ENCODE data around the gene ARHGAP26. TPM values are rescaled to one million over a fixed set of nuclear protein-coding genes. Genes with fewer than 3 reads are reported as not detected.

The ARHGAP26 gene
- total RNA-seq, 4 donors from 2014 or later = 11.0 to 23.3 (median 14.3) TPM

DNA sequence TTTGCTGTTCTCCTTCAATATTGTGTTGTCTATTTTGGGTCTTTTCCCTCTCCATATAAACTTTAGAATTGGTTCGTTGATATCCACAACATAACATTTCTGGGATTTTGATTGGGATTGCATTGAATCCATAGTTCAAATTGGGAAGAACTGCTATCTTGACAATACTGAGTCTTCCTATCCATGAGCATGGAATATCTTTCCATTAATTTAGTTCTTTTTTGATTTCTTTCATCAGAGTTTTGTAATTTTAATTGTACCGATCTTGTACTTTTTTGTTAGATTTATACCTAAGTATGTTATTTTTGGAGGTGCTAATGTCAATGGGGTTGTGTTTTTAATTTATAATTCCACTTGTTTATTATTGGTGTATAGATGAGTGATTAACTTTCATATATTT, 498.2 kb downstream of the ARHGAP26 start:
- TF ChIP-seq, protein P1, sequence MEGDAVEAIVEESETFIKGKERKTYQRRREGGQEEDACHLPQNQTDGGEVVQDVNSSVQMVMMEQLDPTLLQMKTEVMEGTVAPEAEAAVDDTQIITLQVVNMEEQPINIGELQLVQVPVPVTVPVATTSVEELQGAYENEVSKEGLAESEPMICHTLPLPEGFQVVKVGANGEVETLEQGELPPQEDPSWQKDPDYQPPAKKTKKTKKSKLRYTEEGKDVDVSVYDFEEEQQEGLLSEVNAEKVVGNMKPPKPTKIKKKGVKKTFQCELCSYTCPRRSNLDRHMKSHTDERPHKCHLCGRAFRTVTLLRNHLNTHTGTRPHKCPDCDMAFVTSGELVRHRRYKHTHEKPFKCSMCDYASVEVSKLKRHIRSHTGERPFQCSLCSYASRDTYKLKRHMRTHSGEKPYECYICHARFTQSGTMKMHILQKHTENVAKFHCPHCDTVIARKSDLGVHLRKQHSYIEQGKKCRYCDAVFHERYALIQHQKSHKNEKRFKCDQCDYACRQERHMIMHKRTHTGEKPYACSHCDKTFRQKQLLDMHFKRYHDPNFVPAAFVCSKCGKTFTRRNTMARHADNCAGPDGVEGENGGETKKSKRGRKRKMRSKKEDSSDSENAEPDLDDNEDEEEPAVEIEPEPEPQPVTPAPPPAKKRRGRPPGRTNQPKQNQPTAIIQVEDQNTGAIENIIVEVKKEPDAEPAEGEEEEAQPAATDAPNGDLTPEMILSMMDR (IDR thresholded peaks at IDR 0.05) = no peak
- no peak for TF ChIP-seq POLR2A (IDR thresholded peaks at IDR 0.05)
- H3K4me3 ChIP-seq (ENCODE audit: low read depth, poor library complexity, severe bottlenecking) = no peak overlapping the region
- no peak for DNase-seq (ENCODE audit: low spot score in 2 of 2)
- 96 to 98% methylated on average over 2 of the region's 2 CpGs for WGBS, 2 donors
- intact Hi-C loops (cut with DNase I; ENCODE audit: low total_unique reads) = no loop called here

DNA sequence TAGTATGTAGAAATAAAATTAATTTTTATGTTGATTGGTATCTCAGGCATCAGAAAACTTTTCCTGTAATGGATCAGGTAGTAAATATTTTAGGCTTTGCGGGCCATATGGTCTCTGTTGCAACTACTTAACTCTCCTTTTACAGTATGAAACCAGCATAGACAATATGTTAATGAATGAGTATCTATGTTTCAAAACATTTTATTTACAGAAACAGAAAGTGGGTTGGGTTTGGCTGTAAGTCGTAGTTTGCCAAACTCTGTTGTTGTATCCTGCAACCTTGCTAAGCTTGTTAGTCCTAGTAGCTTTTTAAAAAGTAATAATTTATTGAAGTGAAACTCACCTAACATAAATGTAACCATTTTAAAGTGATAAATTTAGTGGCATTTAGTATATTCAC, 501.3 kb downstream of the ARHGAP26 start:
- no peak for DNase-seq (ENCODE audit: low spot score in 2 of 2)
- 70 to 75% methylated on average over 2 of the region's 2 CpGs for WGBS, 2 donors
- intact Hi-C loops (cut with DNase I; ENCODE audit: low total_unique reads) = no loop called here
- no peak overlapping the region for H3K4me3 ChIP-seq (ENCODE audit: low read depth, poor library complexity, severe bottlenecking)
- TF ChIP-seq, protein P1 (IDR thresholded peaks at IDR 0.05) = no peak
- no peak for TF ChIP-seq POLR2A (IDR thresholded peaks at IDR 0.05)

DNA sequence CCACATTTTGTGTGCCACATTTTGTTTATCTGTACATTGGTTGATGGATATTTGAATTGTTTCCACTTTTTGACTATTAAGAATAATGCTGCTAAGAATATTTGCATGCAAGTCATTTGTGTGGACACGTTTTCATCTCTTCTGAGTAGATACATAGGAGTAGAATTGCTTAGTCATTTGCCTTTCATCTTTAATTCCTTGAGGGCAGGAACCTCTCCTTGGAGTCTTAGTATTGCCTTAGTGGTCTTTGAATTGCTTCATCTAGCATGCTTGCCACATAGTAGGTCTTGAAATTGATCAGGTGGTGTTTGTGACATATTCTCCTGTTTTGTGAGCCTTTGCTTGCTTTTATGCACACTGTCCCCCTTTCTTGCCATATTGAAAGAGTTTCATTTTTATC, 504.8 kb downstream of the ARHGAP26 start:
- WGBS, 2 donors = 47 to 55% methylated on average over 1 of the region's 1 CpG

DNA sequence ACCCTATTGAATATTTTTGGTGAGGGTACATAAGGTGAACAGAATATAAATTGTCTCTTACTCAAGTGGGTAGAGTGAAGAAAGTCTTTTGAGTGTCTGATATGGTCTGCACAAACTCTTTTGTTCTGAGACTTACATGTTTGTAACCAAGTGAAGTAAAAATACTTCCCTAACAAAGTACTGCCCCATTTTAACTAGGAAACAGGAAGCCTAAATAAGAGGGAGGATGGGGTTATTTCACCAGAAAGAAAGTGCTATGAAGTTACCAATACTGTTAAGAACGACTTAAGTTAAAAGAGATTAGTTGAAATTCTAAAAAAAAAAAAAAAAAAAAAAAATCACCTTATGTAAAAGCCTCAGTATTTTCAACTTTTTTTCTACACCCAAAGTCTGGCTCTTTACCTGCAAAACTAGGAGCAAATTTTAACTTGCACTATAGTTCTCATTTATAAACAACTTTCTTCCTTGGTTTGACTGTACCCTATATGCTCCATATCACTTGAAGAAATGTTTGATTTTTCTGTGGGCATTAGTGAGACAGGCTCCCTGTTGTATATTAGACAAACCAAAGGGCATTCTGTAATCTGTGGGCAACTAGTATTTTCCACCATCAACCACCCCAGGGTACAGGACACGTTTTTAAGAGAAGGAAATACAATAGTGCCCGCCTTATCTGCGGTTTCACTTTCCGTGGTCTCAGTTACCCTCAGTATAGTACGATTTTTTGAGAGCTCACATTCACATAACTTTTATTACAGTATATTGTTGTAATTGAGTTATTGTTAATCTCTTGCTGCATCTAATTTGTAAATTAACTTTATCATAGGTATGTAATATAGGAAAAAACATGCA, 505.6 kb downstream of the ARHGAP26 start:
- TF ChIP-seq, protein P1 (IDR thresholded peaks at IDR 0.05) = no peak
- no peak for TF ChIP-seq POLR2A (IDR thresholded peaks at IDR 0.05)
- H3K4me3 ChIP-seq (ENCODE audit: low read depth, poor library complexity, severe bottlenecking) = no peak overlapping the region
- DNase-seq (ENCODE audit: low spot score in 2 of 2) = no peak
- intact Hi-C loops (cut with DNase I; ENCODE audit: low total_unique reads) = no loop called here
- 77 to 81% methylated on average over 6 of the region's 6 CpGs for WGBS, 2 donors

More for the DNA sequence above, 504.8 kb downstream of the ARHGAP26 start:
- DNase-seq (ENCODE audit: low spot score in 2 of 2) = no peak
- TF ChIP-seq, protein P1 (IDR thresholded peaks at IDR 0.05) = no peak
- no peak for TF ChIP-seq POLR2A (IDR thresholded peaks at IDR 0.05)
- intact Hi-C loops (cut with DNase I; ENCODE audit: low total_unique reads) = no loop called here
- no peak overlapping the region for H3K4me3 ChIP-seq (ENCODE audit: low read depth, poor library complexity, severe bottlenecking)

DNA sequence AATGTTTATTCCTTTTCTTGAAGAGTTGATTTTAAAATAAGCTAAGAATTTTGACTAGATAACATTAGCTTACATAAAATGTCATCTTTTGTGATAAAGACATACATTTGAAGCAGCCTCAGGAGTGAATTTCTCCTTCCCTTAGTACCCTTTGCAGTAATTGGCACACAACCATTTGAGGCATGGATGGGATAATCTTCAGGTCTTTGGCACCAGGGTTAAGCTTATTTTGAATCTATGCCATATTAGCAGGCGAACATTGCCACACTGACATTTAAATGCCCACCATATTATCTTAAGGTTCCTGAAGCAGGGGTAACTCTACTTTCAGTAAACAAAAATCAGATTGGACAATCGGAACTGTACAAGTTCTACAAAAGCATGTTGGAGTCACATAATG, 507.4 kb downstream of the ARHGAP26 start:
- WGBS, 2 donors = 92% methylated on average over 2 of the region's 2 CpGs
- no peak for DNase-seq (ENCODE audit: low spot score in 2 of 2)
- TF ChIP-seq, protein P1 (IDR thresholded peaks at IDR 0.05) = no peak
- TF ChIP-seq POLR2A (IDR thresholded peaks at IDR 0.05) = no peak
- intact Hi-C loops (cut with DNase I; ENCODE audit: low total_unique reads) = no loop called here
- no peak overlapping the region for H3K4me3 ChIP-seq (ENCODE audit: low read depth, poor library complexity, severe bottlenecking)

Other genes starting within 250 kb of the ARHGAP26 start
- gene FGF1, start 84.3 kb upstream of the ARHGAP26 start, total RNA-seq = 1 to 10 TPM in 1 of 4 donors, under 1 TPM in 3; 0.38 to 5.4 (median 0.65) TPM

All from lower leg skin (tissue), 4 donors.